Sigmoid colon (tissue), 7 donors: ENCODE data around the gene SPOCK1. TPM values are rescaled to one million over a fixed set of nuclear protein-coding genes. Genes with fewer than 3 reads are reported as not detected.

Experiments
- DNase-seq: peaks from one replicate; pipeline ENCODE4 v3.0.0-alpha.2; 2019
- H3K27ac ChIP-seq, 4 donors: fragments of 200-600 bp; sonication (generic); one replicate each; pipeline ENCODE4 v1.5.1; 2016 to 2019; ENCODE audit warnings: mild to moderate bottlenecking in 1 of 4
- H3K27me3 ChIP-seq, 3 donors: fragments of 200-600 bp; sonication (generic); one replicate each; pipeline ENCODE4 v1.5.1; 2019; ENCODE audit warnings: mild to moderate bottlenecking in 1 of 3
- H3K36me3 ChIP-seq, 4 donors: fragments of 200-600 bp; sonication (generic); one replicate each; pipeline ENCODE4 v1.5.1; 2016 to 2019
- H3K4me1 ChIP-seq, 4 donors: fragments of 200-600 bp; sonication (generic); one replicate each; pipeline ENCODE4 v1.5.1; 2017 to 2019
- H3K4me3 ChIP-seq, 4 donors: fragments of 200-600 bp; sonication (generic); one replicate each; pipeline ENCODE4 v1.5.1; 2017 to 2019; ENCODE audit warnings: mild to moderate bottlenecking in 2 of 4, moderate library complexity in 1 of 4
- H3K9me3 ChIP-seq, 4 donors: fragments of 200-600 bp in 3 of 4; sonication (generic) in 3 of 4; one replicate each; pipeline versions ENCODE4 v1.5.1 to v1.6.1; 2013 to 2019
- CTCF ChIP-seq, 4 experiments: fragments of 450-650 bp in 3 of 4; fragments of 200-600 bp in 1 of 4; IDR thresholded peaks; one replicate each; pipeline ENCODE4 v1.5.1; 2016 to 2019; ENCODE audit warnings: antibody characterized with exemption in 4 of 4, mild to moderate bottlenecking in 3 of 4, moderate library complexity in 2 of 4
- EP300 ChIP-seq, 4 donors: sonication (generic); formaldehyde crosslinking; IDR thresholded peaks; one replicate each; pipeline ENCODE4 v1.6.1; 2017; ENCODE audit warnings: antibody characterized with exemption in 4 of 4
- POLR2A ChIP-seq, 2 donors: fragments of 450-650 bp; IDR thresholded peaks; one replicate each; pipeline ENCODE4 v1.6.1; 2016; ENCODE audit warnings: antibody characterized with exemption in 2 of 2, mild to moderate bottlenecking in 2 of 2, moderate library complexity in 2 of 2
- POLR2AphosphoS5 ChIP-seq, 4 donors: sonication (generic); formaldehyde crosslinking; IDR thresholded peaks; one replicate each; pipeline ENCODE4 v1.6.1; 2017; ENCODE audit warnings: antibody characterized with exemption in 4 of 4
- WGBS, 2 donors: extraction: QIAGEN DNeasy Blood & Tissue Kit; methylation state at CpG; one replicate each; pipeline ENCODE4 v1.1.7; 2013; 5-methylcytosine and 5-hydroxymethylcytosine counted together
- intact Hi-C: fragments of 100-400 bp; cut with DNase I; formaldehyde crosslinking; loops from one replicate; pipeline ENCODE4 v1.15.1; 2023
- polyA plus RNA-seq, 3 donors: library from polyadenylated mRNA; stranded (reverse); fragments of 200-250 nt; gene quantifications; one replicate each; pipeline ENCODE4 v1.2.3, GENCODE V29; 2013
- total RNA-seq, 4 donors: library from RNA; depleted of rRNA; stranded (reverse); fragments of >200 nt; gene quantifications; one replicate each; pipeline ENCODE4 v1.1.0, GENCODE V29; 2016
- donor health status: healthy with polysubstance abuse.
- donor health status: Bipolar disorder and iron deficiency.
- donor health status: healthy.

Gene SPOCK1
- total and polyA plus RNA-seq, 7 donors: 2.4 to 104 (median 33.4) TPM

GRCh38 chr5:137037848-137038247 is 461.3 kb downstream of the SPOCK1 start:
- TF ChIP-seq POLR2A (IDR thresholded peaks at IDR 0.05) (no peak), POLR2AphosphoS5 (IDR thresholded peaks at IDR 0.05) (no peak), CTCF (IDR thresholded peaks at IDR 0.05) (no peak), EP300 (IDR thresholded peaks at IDR 0.05) (no peak)
- H3K27ac ChIP-seq: no peak overlapping the region
- intact Hi-C loops: no loop called here
- H3K4me1 ChIP-seq: no peaks in the 10 kb centered on the region
- no peaks in the 10 kb centered on the region for H3K27me3 ChIP-seq
- DNase-seq: no peak
- WGBS, 2 donors: 46 to 66% methylated on average over 2 of the region's 2 CpGs
- peaks cover 0 to 8% (median 0%) of the 10 kb centered on the region in 4 donors for H3K9me3 ChIP-seq
- no peaks in the 10 kb centered on the region for H3K36me3 ChIP-seq
- no peak overlapping the region for H3K4me3 ChIP-seq

DNA sequence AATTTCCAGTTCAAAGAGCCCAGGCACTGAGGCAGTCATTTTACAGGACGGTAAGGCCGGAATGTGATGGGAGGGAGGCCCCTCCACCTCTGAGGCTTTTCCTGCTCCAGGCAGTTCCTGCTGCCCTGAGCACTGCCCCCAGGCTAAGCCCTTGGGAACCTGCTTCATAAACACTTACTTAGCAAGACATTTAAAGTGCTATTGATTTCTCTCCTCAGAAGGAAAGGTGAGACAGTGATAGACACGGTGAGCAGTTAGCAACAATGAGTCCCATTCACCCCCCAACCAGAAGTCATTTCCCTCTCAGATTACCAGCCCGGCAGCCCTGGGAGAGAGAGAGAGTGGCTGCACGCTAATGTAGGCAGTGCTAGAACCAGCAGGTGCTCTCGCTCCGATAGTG is 462.5 kb downstream of the SPOCK1 start:
- Histone ChIP-seq H3K27me3 (no peaks in the 10 kb centered on the region), H3K9me3 (no peaks in the 10 kb centered on the region), H3K36me3 (no peaks in the 10 kb centered on the region), H3K4me1 (no peaks in the 10 kb centered on the region), H3K27ac (no peak overlapping the region), H3K4me3 (no peak overlapping the region)
- 25 to 26% methylated on average over 7 of the region's 7 CpGs for WGBS, 2 donors
- intact Hi-C loops: no loop called here
- TF ChIP-seq CTCF (IDR thresholded peaks at IDR 0.05) (no peak), EP300 (IDR thresholded peaks at IDR 0.05) (no peak)
- no peak for DNase-seq

DNA sequence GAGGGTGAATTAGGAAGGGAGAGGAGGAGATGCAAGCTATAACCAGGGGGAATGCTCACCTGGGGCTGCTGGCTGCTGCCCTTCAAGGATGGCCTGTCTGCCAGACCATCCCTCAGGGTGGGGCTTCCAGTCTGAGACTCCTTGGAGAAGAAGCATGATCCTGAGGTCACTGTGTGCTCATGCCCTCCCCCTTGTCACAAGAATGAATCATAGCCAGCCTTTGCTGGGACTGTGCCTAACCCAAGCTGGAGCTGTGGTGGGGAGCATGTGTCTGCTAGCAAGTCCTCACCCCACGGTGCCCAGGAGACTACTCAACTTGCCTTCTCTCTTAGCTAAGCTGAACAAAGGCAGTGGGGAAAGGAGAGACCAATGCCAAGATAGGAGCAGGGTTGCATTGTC is 463.6 kb downstream of the SPOCK1 start:
- intact Hi-C loops: no loop called here
- WGBS, 2 donors: 47 to 64% methylated on average over 1 of the region's 1 CpG
- H3K9me3 ChIP-seq: no peaks in the 10 kb centered on the region
- no peak for TF ChIP-seq POLR2AphosphoS5 (IDR thresholded peaks at IDR 0.05)
- TF ChIP-seq EP300 (IDR thresholded peaks at IDR 0.05): no peak
- no peak for TF ChIP-seq CTCF (IDR thresholded peaks at IDR 0.05)
- no peak for TF ChIP-seq POLR2A (IDR thresholded peaks at IDR 0.05)
- H3K4me1 ChIP-seq: no peaks in the 10 kb centered on the region
- DNase-seq: no peak
- no peaks in the 10 kb centered on the region for H3K27me3 ChIP-seq
- no peak overlapping the region for H3K27ac ChIP-seq
- no peaks in the 10 kb centered on the region for H3K36me3 ChIP-seq
- H3K4me3 ChIP-seq: no peak overlapping the region

DNA sequence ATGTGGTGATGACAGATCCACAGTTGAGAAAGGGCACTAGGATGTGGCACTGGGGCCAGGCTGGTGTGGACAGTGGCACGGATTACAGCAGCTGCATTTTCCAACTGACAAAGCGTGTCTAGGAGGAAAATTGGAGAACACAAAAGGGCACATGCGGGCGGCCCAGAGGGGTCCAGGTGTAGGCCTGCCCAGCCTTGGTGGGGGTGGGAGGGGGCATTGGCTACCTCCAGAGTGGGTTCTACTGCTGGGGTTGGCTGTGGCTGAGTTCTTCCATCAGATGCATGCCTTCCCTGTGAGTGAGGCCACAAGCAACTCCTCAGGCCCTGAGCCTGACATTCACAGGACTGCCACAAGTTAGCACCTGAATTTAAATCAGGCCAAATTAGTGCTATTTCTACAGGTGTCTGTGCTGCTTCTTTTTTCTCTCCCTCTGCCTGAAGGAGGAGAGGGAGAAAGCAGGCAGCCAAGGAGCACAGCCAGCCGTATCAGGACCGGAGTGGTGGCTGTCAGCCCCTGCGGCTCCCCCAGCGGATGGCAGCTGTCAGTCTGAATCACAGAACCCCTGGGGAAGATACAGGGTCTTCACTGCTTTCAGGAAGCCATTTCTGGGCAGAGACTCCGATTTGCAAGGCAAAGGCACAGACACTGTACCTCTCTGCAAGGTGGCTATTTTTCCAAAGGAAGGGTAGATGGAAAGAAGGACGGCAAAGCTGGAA is 464.2 kb downstream of the SPOCK1 start:
- intact Hi-C loops: no loop called here
- DNase-seq: no peak
- 82 to 85% methylated on average over 10 of the region's 10 CpGs for WGBS, 2 donors
- Histone ChIP-seq H3K9me3 (no peaks in the 10 kb centered on the region), H3K27ac (no peak overlapping the region), H3K4me3 (no peak overlapping the region), H3K36me3 (no peaks in the 10 kb centered on the region), H3K4me1 (no peaks in the 10 kb centered on the region), H3K27me3 (no peaks in the 10 kb centered on the region)
- TF ChIP-seq CTCF (IDR thresholded peaks at IDR 0.05) (no peak), POLR2AphosphoS5 (IDR thresholded peaks at IDR 0.05) (no peak), POLR2A (IDR thresholded peaks at IDR 0.05) (no peak), EP300 (IDR thresholded peaks at IDR 0.05) (no peak)

- Histone ChIP-seq H3K9me3 (no peaks in the 10 kb centered on the region), H3K4me3 (no peak overlapping the region), H3K27ac (no peak overlapping the region), H3K4me1 (no peaks in the 10 kb centered on the region), H3K36me3 (no peaks in the 10 kb centered on the region), H3K27me3 (no peaks in the 10 kb centered on the region)
- TF ChIP-seq POLR2A (IDR thresholded peaks at IDR 0.05) (no peak), POLR2AphosphoS5 (IDR thresholded peaks at IDR 0.05) (no peak), CTCF (IDR thresholded peaks at IDR 0.05) (no peak), EP300 (IDR thresholded peaks at IDR 0.05) (no peak)
- DNase-seq: no peak
- WGBS, 2 donors: 90 to 94% methylated on average over 4 of the region's 4 CpGs
- intact Hi-C loops: no loop called here
Observed at GRCh38 chr5:137034213-137034612, 464.9 kb downstream of the SPOCK1 start.
